ENCODE results near the gene DCAF11. TPM values are rescaled to one million over a fixed set of nuclear protein-coding genes. Genes with fewer than 3 reads are reported as not detected.
A peak's percentile ranks its signal among the peaks of the same experiment; 100 is the strongest.

The DCAF11 gene
- total RNA-seq, 2 donors from 2014 or later = 54.1 to 69.8 TPM

- TF ChIP-seq CTCF (IDR thresholded peaks at IDR 0.05) = no peak
- no peaks in the 10 kb centered on the region for H3K9me3 ChIP-seq
- no peaks in the 10 kb centered on the region for H3K36me3 ChIP-seq
- H3K27me3 ChIP-seq = no peaks in the 10 kb centered on the region
- H3K4me3 ChIP-seq = no peak overlapping the region
- H3K4me1 ChIP-seq = peaks cover 0 to 10% of the 10 kb centered on the region in 2 donors
- no peak overlapping the region for H3K27ac ChIP-seq
- DNase-seq (ENCODE audit: low spot score) = no peak
These were observed 6.2 kb upstream of the DCAF11 start for GRCh38 chr14:24108336-24108874.

- H3K27me3 ChIP-seq = no peaks in the 10 kb centered on the region
- peaks cover 0 to 12% of the 10 kb centered on the region in 2 donors for H3K4me1 ChIP-seq
- TF ChIP-seq CTCF (IDR thresholded peaks at IDR 0.05) = no peak
- no peak for DNase-seq (ENCODE audit: low spot score)
- H3K27ac ChIP-seq = no peak overlapping the region
- H3K36me3 ChIP-seq = no peaks in the 10 kb centered on the region
- no peak overlapping the region for H3K4me3 ChIP-seq
- no peaks in the 10 kb centered on the region for H3K9me3 ChIP-seq
These were observed 4.5 kb upstream of the DCAF11 start for GRCh38 chr14:24110060-24110459.

GRCh38 chr14:24110523-24110922, 4.1 kb upstream of the DCAF11 start:
- Histone ChIP-seq H3K27me3 (no peaks in the 10 kb centered on the region), H3K4me3 (no peak overlapping the region), H3K27ac (no peak overlapping the region), H3K36me3 (no peaks in the 10 kb centered on the region), H3K9me3 (no peaks in the 10 kb centered on the region), H3K4me1 (peaks cover 0 to 14% of the 10 kb centered on the region in 2 donors)
- TF ChIP-seq CTCF (IDR thresholded peaks at IDR 0.05) = no peak
- no peak for DNase-seq (ENCODE audit: low spot score)

- no peak for TF ChIP-seq CTCF (IDR thresholded peaks at IDR 0.05)
These were observed 1.2 kb upstream of the DCAF11 start for GRCh38 chr14:24113379-24113800.

GRCh38 chr14:24113801-24114531, 611 bp upstream of the DCAF11 start:
- Histone ChIP-seq H3K27ac (peak overlapping the region; percentile 95 to 98), H3K4me3 (peak overlapping the region; percentile 66 to 69), H3K36me3 (peaks cover 20% of the 10 kb centered on the region), H3K9me3 (no peaks in the 10 kb centered on the region), H3K4me1 (peaks cover 0 to 25% of the 10 kb centered on the region in 2 donors), H3K27me3 (no peaks in the 10 kb centered on the region)
- DNase-seq (ENCODE audit: low spot score) = peak; percentile 96
- peak in 1 of 2 donors; percentile 7 for TF ChIP-seq CTCF (IDR thresholded peaks at IDR 0.05)

More at GRCh38 chr14:24113379-24113800, 1.2 kb upstream of the DCAF11 start:
- no peak for DNase-seq (ENCODE audit: low spot score)
- Histone ChIP-seq H3K9me3 (no peaks in the 10 kb centered on the region), H3K4me3 (peak overlapping the region; percentile 66 to 69), H3K4me1 (peaks cover 0 to 30% of the 10 kb centered on the region in 2 donors), H3K36me3 (peaks cover 14% of the 10 kb centered on the region), H3K27me3 (no peaks in the 10 kb centered on the region), H3K27ac (peak overlapping the region; percentile 95 to 98)
